ENCODE results near the gene ERC1. TPM values are rescaled to one million over a fixed set of nuclear protein-coding genes. Genes with fewer than 3 reads are reported as not detected.

Gene ERC1
- total RNA-seq, 2 experiments from 2014 or later: 21.7 to 27.0 TPM

- POLR2A ChIA-PET: interaction anchor here (0.6 kb wide), 1 partner anchor 84 kb away, joined by 4 read pairs; no protein-coding TSS in a partner anchor
- no peak for ATAC-seq
- DNase-seq: no peak
- no peaks in the 10 kb centered on the region for H3K27me3 Mint-ChIP-seq
- H3K36me3 Mint-ChIP-seq (ENCODE audit: low read depth): peaks cover 4% of the 10 kb centered on the region
- no peaks in the 10 kb centered on the region for H3K9me3 Mint-ChIP-seq
- intact Hi-C loops (cut with micrococcal nuclease): no loop called here
- CTCF ChIA-PET: no interaction called here
- no peak overlapping the region for H3K27ac Mint-ChIP-seq
- H3K4me3 Mint-ChIP-seq: no peak overlapping the region
- no peak for TF ChIP-seq CTCF (IDR thresholded peaks at IDR 0.05)
- peaks cover under 1% of the 10 kb centered on the region for H3K4me1 Mint-ChIP-seq (ENCODE audit: low read depth)
These were observed 298.5 kb downstream of the ERC1 start for GRCh38 chr12:1289371-1290155.

- DNase-seq: no peak
- H3K27ac Mint-ChIP-seq: no peak overlapping the region
- H3K36me3 Mint-ChIP-seq (ENCODE audit: low read depth): peaks cover 8% of the 10 kb centered on the region
- no peak overlapping the region for H3K4me3 Mint-ChIP-seq
- ChIA-PET CTCF (no interaction called here), POLR2A (no interaction called here)
- H3K4me1 Mint-ChIP-seq (ENCODE audit: low read depth): no peaks in the 10 kb centered on the region
- H3K9me3 Mint-ChIP-seq: no peaks in the 10 kb centered on the region
- no peak for ATAC-seq
- no peaks in the 10 kb centered on the region for H3K27me3 Mint-ChIP-seq
- TF ChIP-seq CTCF (IDR thresholded peaks at IDR 0.05): no peak
- intact Hi-C loops (cut with micrococcal nuclease): no loop called here
These were observed 299.7 kb downstream of the ERC1 start for GRCh38 chr12:1290716-1291115.

- no peaks in the 10 kb centered on the region for H3K9me3 Mint-ChIP-seq
- H3K27ac Mint-ChIP-seq: no peak overlapping the region
- intact Hi-C loops (cut with micrococcal nuclease): no loop called here
- no peaks in the 10 kb centered on the region for H3K4me1 Mint-ChIP-seq (ENCODE audit: low read depth)
- no peak overlapping the region for H3K4me3 Mint-ChIP-seq
- ChIA-PET POLR2A (no interaction called here), CTCF (interaction anchor here (0.6 to 1.5 kb wide), 4 partner anchors 38 to 189 kb away, joined by 3 to 4 read pairs (median 3); no protein-coding TSS in a partner anchor)
- TF ChIP-seq CTCF (IDR thresholded peaks at IDR 0.05): no peak
- H3K27me3 Mint-ChIP-seq: no peaks in the 10 kb centered on the region
- no peak for ATAC-seq
- peaks cover 9% of the 10 kb centered on the region for H3K36me3 Mint-ChIP-seq (ENCODE audit: low read depth)
- DNase-seq: no peak
These were observed 300.7 kb downstream of the ERC1 start for GRCh38 chr12:1291601-1292332.

- intact Hi-C loops (cut with micrococcal nuclease): no loop called here
- Mint-ChIP-seq H3K27me3 (no peaks in the 10 kb centered on the region), H3K9me3 (peaks cover 2% of the 10 kb centered on the region), H3K27ac (no peak overlapping the region), H3K36me3 (ENCODE audit: low read depth) (peaks cover 10% of the 10 kb centered on the region), H3K4me1 (ENCODE audit: low read depth) (no peaks in the 10 kb centered on the region), H3K4me3 (no peak overlapping the region)
- ATAC-seq (no peak), DNase-seq (no peak)
- CTCF ChIA-PET: interaction anchor here (1.5 kb wide), 1 partner anchor 289 kb away, joined by 5 read pairs; no protein-coding TSS in a partner anchor
- POLR2A ChIA-PET: no interaction called here
- TF ChIP-seq CTCF (IDR thresholded peaks at IDR 0.05): no peak
These were observed 302.9 kb downstream of the ERC1 start for GRCh38 chr12:1293901-1294300.

- CTCF ChIA-PET: no interaction called here
- H3K27ac Mint-ChIP-seq: no peak overlapping the region
- H3K4me1 Mint-ChIP-seq (ENCODE audit: low read depth): no peaks in the 10 kb centered on the region
These were observed 306.2 kb downstream of the ERC1 start for GRCh38 chr12:1297206-1297605.

More at GRCh38 chr12:1297206-1297605, 306.2 kb downstream of the ERC1 start:
- intact Hi-C loops (cut with micrococcal nuclease): no loop called here
- Mint-ChIP-seq H3K9me3 (peaks cover 7% of the 10 kb centered on the region), H3K27me3 (no peaks in the 10 kb centered on the region), H3K4me3 (no peak overlapping the region), H3K36me3 (ENCODE audit: low read depth) (peaks cover 25% of the 10 kb centered on the region)
- no peak for TF ChIP-seq CTCF (IDR thresholded peaks at IDR 0.05)
- POLR2A ChIA-PET: no interaction called here
- ATAC-seq (no peak), DNase-seq (no peak)

Measured in activated CD8-positive, alpha-beta T cell treated with anti-CD3 and anti-CD28 coated beads for 36 hours (primary cell).